GM04503 (cell line): ENCODE results near the gene FAM229A.
"Not testable (repeated sequence)": the region's sequence is repeated elsewhere in the genome, so short reads cannot be mapped to it uniquely, and the experiment has no call there.

Experiments used
- DNase-seq: peaks from one replicate; pipeline ENCODE4 v3.0.0-alpha.2; 2012; ENCODE audit warnings: low read depth

FAM229A gene

DNA sequence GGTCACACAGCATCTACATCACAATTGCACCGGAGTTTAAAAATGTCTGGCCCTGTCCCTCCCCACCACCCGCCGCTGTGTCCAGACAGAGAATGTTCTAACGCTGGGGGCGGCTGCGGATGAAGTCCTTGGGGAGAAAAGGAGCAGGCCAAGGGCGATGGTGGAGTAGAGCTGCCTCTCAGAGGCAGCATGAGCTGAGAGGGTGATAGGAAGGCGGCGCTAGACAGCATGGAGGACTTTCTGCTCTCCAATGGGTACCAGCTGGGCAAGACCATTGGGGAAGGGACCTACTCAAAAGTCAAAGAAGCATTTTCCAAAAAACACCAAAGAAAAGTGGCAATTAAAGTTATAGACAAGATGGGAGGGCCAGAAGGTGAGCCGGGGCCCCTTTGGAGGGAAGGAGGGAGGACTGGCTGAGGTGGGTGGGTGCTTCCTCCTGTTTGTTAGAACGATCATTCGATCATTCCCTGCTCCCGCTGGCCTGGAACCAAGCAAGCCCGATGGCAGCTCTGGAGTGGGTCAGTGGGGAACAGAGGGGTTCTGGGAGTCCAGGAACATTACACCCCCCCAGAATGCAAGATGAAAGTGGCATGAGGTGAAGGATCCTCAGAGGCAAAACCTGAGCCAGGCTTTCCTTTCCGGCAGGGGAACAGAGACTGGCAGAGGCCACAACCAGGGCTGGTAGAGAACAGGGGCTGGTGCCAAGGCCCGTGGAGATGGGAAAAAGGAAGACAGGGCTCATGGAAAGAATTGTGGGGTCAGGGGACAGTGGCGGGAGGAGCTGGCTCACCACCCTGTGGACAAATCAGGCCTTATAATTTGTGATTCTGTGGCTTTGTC is at the start of gene FAM229A, which contains the start of gene TSSK3:
Gene FAM229A (minus strand): TSS at position 12 of the 840 bp plus-strand sequence. CDS start 394 bp downstream, outside the sequence.
Gene TSSK3 (plus strand): TSS at position 66 of the 840 bp plus-strand sequence. CDS start 163 bp downstream, at position 229.
- no peak for DNase-seq

- DNase-seq, result no peak
Observed at GRCh38 chr1:32411261-32411660, 49.0 kb upstream of the FAM229A start.

DNA sequence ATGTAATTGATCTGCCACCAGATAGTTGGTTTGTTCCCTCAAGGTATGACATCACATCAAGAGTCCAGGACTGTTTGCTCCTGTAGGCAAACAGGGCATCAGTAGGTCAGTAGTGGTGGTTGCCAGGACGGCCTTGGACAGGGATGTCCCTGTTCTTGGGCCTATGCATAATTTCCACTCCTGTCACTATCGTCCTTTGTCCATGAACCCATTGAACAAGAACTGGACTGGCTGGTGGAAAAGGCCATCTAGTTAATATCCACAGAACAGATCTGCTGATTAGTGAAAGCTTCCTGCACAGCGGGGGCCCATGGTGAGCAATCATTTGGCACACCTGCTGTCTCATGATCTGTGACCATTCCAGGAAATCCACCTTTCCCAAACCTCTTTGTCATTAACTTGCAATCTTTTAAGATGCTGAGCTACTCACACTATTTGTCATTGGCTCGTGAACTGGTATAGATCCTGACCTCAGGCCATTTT is 44.4 kb upstream of the FAM229A start:
- DNase-seq, result no peak

DNA sequence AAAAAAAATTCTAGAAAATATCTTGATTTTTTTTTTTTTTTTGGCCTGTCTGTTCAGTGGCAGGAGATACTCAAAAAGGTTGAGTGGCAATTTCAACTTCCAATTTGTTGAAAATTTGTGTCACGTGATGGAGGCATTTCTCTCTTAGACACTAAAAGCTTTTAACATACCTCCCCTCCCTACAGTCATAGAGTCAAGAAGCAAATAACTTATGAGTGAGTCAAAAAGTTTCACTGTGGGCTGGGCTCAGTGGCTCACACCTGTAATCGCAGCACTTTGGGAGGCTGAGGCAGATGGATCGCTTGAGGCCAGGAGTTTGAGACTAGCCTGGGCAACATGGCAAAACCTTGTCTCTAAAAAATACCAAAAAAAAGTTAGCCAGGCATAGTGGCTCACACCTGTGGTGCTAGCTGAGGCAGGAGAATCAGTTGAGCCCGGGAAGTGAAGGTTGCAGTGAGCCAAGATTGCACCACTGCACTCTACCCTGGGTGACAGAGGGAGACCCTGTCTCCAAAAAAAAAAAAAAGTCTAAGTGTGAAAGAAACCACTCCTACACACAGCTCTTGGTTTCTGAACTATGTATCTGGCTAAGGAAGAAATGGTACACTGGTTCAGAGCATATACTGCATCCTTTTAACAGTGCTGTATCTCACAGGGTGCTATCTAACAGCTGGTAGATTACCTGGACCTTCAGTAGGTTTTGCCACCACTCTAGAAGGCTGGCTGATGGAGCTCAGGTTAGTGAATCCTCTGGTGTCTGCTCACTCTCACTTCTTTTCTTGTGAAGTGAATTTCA is 43.6 kb upstream of the FAM229A start:
- no peak for DNase-seq

- peak; percentile 31 for DNase-seq
Observed at GRCh38 chr1:32404946-32405345, 42.7 kb upstream of the FAM229A start.

DNA sequence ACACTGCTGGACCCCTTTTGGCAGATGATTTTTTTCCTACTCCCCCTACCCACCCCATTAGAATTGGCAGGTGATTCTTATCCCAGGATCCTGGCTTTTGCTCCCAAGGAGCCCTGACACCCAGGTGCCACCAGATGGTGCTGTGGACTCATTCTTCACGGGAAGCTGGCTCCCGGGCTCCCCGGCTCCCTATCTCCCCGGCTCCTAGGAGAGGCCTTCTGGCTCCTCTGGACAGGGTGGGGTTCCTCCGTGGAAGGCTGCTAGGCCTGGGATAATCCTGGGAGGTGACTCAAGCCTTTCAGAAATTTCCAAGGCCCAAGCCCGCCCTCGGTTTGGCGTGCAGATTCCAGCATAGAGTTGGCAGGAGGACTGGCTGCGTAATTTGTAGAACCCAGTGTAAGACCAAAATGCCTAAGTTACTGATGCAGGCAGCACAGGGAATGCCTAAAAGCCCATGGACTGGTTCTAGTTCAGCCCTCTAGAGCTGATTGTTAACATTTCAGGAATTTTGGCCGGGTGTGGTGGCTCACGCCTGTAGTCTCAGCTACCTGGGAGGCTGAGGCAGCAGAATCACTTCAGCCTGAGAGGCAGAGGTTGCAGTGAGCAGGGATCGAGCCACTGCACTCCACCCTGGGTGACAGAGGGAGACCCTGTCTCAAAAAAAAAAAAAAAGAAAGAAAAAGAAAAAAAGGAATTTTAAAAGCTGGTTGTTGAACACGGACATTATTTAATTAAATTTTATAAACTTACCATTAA is 38.8 kb upstream of the FAM229A start:
- peak; percentile 96 for DNase-seq

GRCh38 chr1:32399843-32400242 is 37.6 kb upstream of the FAM229A start:
- DNase-seq, result no peak

DNA sequence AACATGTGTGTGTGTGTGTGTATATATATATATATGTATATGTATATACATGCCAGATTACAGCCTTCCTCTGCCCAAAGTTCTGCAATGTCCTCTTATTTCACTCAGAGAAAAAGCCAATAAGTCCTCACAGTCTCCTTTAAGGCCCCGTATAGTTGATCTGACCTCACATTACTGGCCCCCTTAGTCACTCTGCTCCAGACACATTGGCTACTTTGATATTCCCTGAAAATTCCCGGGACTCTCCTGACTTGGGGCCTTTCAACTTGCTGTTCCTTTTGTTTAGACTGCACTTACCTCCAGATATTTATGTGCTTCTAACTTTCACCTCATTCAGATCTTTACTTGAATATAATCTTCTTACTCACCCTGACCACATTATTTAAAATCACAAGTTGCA is 36.1 kb upstream of the FAM229A start:
- DNase-seq, result no peak

GRCh38 chr1:32396524-32396923 is 34.2 kb upstream of the FAM229A start:
- not testable (repeated sequence) for DNase-seq

- no peak for DNase-seq
Observed at GRCh38 chr1:32394890-32395432, 32.7 kb upstream of the FAM229A start.

- peak; percentile 97 for DNase-seq
Observed at GRCh38 chr1:32394141-32394889, 32.0 kb upstream of the FAM229A start, which contains the start of gene BSDC1. Gene BSDC1 (minus strand): TSS chr1:32394441. CDS start chr1:32394414, 27 bp downstream.

DNA sequence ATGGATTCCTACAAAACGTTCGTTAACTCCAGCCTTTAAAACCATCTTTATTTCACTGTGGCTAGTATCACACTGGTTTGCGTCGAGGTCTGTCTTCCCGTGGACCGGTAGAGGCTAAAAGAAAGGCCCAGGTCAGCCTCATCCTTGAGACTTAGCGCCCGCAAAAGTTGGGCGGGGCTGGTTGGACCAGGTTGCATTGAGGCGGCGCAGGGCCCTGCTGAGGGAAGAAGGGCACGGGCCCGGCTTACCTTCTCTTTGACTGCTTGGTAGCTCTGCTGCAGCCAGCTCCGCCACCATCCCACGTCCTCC is 31.5 kb upstream of the FAM229A start:
- no peak for DNase-seq

DNA sequence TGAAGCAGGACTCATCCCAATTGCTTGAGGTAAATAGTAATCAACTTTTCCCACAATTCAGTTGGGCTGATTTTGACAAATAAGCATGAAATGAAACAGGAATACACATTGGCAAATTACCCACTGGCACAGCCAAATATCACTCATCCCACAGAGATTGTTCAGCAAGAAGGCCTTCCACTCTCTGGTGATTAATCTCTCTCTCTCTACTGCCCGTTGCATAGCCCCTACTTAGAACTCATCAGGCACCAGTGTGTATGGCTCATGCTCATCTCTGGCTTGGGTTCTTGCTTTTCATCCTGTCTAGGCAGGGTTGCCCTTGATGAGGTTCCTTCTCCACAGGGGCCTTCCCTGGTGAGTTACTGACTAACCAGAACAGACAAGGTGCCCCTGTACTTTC is 30.9 kb upstream of the FAM229A start:
- DNase-seq, result no peak

GRCh38 chr1:32392325-32392724 is 30.0 kb upstream of the FAM229A start:
- DNase-seq, result no peak

GRCh38 chr1:32390904-32391870 is 28.9 kb upstream of the FAM229A start:
- no peak for DNase-seq

DNA sequence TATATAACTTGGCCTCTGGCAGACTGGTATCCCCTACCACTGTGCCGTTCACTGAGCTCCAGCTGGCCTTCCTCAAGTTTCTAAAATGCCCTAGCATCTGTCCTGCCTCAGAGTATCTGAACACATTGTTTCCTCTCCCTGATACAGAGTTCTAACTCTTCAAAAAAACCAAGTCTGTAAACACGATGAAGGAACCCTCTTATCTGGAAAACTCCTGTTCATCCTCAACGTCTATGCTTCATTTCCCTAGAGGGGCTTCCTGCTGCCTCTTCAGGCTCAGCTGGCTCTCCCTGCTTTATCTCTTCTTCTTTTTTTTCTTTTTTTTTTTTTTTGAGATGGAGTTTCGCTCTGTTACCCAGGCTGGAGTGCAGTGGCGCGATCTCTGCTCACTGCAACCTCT is 26.4 kb upstream of the FAM229A start:
- no peak for DNase-seq

GRCh38 chr1:32386676-32387392 is 24.5 kb upstream of the FAM229A start:
- DNase-seq, result no peak

DNA sequence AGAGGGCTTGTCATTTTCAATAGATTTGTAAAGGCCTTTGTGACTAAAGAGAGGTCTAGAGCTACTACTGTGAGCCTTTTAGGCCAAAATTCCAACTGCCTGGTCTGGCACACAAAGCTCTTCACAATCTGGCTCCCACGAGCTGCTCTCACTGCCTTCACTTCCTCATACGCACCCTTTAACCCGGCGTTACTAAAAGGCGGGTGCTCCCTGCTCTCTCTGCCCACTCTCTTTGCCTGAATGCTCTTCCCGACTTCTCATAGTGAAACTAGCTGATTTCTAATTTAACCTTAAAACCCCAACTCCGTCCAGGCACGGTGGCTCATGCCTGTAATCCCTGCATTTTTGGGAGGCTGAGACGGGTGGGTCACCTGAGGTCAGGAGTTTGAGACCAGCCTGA is 17.8 kb upstream of the FAM229A start:
- DNase-seq, result no peak

DNA sequence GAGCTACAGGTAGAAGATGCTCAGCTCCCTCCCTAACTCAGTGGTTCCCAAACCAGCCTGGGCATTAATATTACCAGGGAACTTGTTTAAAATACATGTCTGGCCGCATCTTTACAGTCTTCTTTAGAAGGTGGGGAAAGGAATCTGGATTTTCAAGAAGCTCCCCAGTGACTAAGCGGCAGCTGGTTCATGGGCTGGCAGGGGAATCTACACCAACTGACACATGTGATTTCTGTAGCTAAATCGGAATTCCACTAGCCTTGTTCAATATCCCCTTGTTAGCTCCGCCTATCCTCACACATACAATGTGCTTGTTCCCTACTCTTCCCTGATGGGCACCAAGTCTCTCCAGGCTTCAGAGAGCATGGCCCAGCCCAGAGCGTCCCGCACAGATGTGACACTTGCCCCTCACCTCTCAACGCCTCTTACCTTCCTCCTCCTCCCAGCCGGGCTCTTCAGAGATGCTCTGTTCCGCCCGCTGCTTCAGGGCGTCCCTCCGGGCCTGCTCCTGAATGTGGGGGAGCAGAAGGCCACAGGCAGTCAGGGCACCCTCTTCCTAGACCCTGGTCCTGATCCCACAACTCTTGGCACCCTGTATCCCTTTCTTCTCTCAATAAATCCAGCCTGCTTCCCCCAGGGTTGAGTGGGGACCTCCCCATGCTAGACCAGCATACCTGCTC is 15.4 kb upstream of the FAM229A start:
- no peak for DNase-seq
